ENCODE measurements around the gene DAPK2. TPM values are rescaled to one million over a fixed set of nuclear protein-coding genes. Genes with fewer than 3 reads are reported as not detected.

Gene DAPK2
- total RNA-seq, 2 donors from 2014 or later = 6.1 to 10.6 TPM

DNA sequence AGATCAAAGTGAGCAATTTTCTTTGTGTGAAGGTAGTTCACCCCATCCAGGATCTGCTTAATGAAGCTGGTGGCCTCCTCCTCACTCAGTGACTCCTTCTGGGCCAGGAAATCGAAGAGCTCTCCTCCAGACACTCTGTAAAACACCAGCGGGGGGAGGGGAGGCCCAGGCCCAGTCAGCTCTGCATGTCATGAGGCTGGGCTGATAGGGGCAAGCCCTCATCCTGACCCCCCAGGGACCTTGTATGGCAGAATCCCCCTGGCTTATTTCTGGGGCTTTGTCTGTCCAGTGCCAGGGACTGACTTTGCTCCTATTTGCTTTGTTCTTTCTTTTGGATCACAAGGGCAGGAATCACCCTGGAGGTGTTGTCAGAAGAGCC is 74.9 kb downstream of the DAPK2 start:
- peaks cover 7 to 16% of the 10 kb centered on the region in 2 donors for H3K4me1 ChIP-seq (ENCODE audit: control insufficient read depth in 1 of 2, low read depth in 2 of 2)
- no peaks in the 10 kb centered on the region for H3K27me3 ChIP-seq (replicated peaks; ENCODE audit: insufficient read depth)
- no peaks in the 10 kb centered on the region for H3K9me3 ChIP-seq
- no peaks in the 10 kb centered on the region for H3K36me3 ChIP-seq
- no peak for TF ChIP-seq CTCF (IDR thresholded peaks at IDR 0.05)
- no peak overlapping the region for H3K4me3 ChIP-seq
- ATAC-seq (ENCODE audit: insufficient number of reproducible peaks, low FRiP score, low read depth) (no peak), DNase-seq (ENCODE audit: low spot score) (no peak)
- H3K27ac ChIP-seq = no peak overlapping the region

DNA sequence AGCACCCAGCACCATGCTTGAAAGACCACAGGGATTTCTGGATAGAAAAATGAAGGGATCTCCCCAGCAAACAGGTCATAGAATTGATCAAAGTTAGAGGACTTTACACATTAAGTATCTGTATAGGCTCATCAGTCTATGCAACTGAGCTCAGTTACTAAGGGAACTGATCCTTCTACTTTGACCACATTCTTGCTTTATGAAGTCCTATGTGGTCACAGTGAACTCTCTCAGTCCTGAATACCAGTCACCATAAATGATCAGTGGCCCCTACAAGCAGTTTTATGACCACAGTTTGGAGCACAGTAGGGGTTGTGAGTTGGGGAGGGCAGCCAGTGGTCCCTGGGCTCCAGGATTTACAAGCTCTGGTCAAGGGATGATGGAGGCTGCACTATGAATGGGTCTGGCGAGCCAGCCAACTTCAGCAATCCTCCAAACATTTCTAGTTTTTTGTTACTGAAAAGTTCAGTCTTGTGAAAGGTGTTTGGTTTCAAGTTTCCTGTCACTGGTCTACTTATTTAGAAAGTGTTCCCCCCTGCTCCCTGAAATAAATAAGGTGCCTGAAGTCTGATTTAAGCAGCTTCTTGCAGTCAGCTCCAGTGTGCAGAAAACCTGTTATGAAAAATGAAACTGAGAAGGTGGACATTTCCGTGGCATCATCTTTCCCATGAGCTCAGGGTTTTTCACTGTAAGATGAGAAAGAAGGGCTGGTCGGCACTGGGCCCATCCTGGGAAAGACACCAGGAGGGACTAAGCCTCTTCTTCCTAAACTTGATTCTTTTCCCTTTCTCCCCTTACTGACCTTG is 75.5 kb downstream of the DAPK2 start:
- DNase-seq (ENCODE audit: low spot score) = no peak
- Histone ChIP-seq H3K9me3 (no peaks in the 10 kb centered on the region), H3K4me1 (ENCODE audit: control insufficient read depth in 1 of 2, low read depth in 2 of 2) (peaks cover 7 to 16% of the 10 kb centered on the region in 2 donors), H3K36me3 (no peaks in the 10 kb centered on the region), H3K27ac (no peak overlapping the region), H3K4me3 (no peak overlapping the region), H3K27me3 (replicated peaks; ENCODE audit: insufficient read depth) (no peaks in the 10 kb centered on the region)
- ATAC-seq (ENCODE audit: insufficient number of reproducible peaks, low FRiP score, low read depth) = no peak
- no peak for TF ChIP-seq CTCF (IDR thresholded peaks at IDR 0.05)

GRCh38 chr15:63969652-63970421 is 76.4 kb downstream of the DAPK2 start:
- TF ChIP-seq CTCF (IDR thresholded peaks at IDR 0.05) = no peak
- peaks cover 7 to 12% of the 10 kb centered on the region in 2 donors for H3K4me1 ChIP-seq (ENCODE audit: control insufficient read depth in 1 of 2, low read depth in 2 of 2)
- no peak overlapping the region for H3K27ac ChIP-seq
- ATAC-seq (ENCODE audit: insufficient number of reproducible peaks, low FRiP score, low read depth) = no peak
- H3K9me3 ChIP-seq = peaks cover 2% of the 10 kb centered on the region
- no peak for DNase-seq (ENCODE audit: low spot score)
- H3K4me3 ChIP-seq = no peak overlapping the region
- no peaks in the 10 kb centered on the region for H3K36me3 ChIP-seq
- H3K27me3 ChIP-seq (replicated peaks; ENCODE audit: insufficient read depth) = no peaks in the 10 kb centered on the region

- Histone ChIP-seq H3K27me3 (replicated peaks; ENCODE audit: insufficient read depth) (no peaks in the 10 kb centered on the region), H3K27ac (no peak overlapping the region), H3K9me3 (peaks cover 7% of the 10 kb centered on the region), H3K36me3 (no peaks in the 10 kb centered on the region), H3K4me1 (ENCODE audit: control insufficient read depth in 1 of 2, low read depth in 2 of 2) (peaks cover 0 to under 1% of the 10 kb centered on the region in 2 donors), H3K4me3 (no peak overlapping the region)
- no peak for ATAC-seq (ENCODE audit: insufficient number of reproducible peaks, low FRiP score, low read depth)
- no peak for DNase-seq (ENCODE audit: low spot score)
- no peak for TF ChIP-seq CTCF (IDR thresholded peaks at IDR 0.05)
These were observed 77.6 kb downstream of the DAPK2 start for GRCh38 chr15:63968700-63969099.

DNA sequence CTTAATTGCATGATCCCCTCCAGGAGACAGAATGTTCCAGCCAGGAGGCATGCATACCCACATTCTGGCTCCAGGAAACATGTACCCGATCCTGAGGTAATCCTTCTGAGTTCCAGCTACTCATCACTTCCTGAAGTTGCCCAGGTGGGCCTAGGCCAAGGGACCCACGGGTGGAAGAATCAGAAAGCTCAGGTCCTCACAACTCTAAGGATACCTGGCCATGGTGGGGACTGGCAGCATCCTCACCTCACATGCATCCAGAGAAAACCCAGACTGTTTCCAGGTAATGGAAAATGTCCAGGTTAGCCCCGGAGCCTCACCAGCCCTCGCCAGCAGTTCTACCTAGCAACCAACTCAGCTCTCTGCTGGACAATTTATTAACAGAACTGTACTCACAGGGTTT is 78.2 kb downstream of the DAPK2 start:
- no peak for DNase-seq (ENCODE audit: low spot score)

More for the DNA sequence above, 78.2 kb downstream of the DAPK2 start:
- Histone ChIP-seq H3K4me1 (ENCODE audit: control insufficient read depth in 1 of 2, low read depth in 2 of 2) (no peaks in the 10 kb centered on the region), H3K4me3 (no peak overlapping the region), H3K9me3 (peaks cover 7% of the 10 kb centered on the region), H3K36me3 (no peaks in the 10 kb centered on the region), H3K27ac (no peak overlapping the region), H3K27me3 (replicated peaks; ENCODE audit: insufficient read depth) (no peaks in the 10 kb centered on the region)
- TF ChIP-seq CTCF (IDR thresholded peaks at IDR 0.05) = no peak
- no peak for ATAC-seq (ENCODE audit: insufficient number of reproducible peaks, low FRiP score, low read depth)

Data from thoracic aorta (tissue), 2 donors.